ENCODE results near the gene SLC29A4. TPM values are rescaled to one million over a fixed set of nuclear protein-coding genes. Genes with fewer than 3 reads are reported as not detected.
"Not testable (repeated sequence)": the region's sequence is repeated elsewhere in the genome, so short reads cannot be mapped to it uniquely, and the experiment has no call there.

Gene SLC29A4
- polyA plus RNA-seq, 1 donor (not counting 4 experiments of a cell fraction or from before 2014, with no cell fraction given), result 0.43 TPM

DNA sequence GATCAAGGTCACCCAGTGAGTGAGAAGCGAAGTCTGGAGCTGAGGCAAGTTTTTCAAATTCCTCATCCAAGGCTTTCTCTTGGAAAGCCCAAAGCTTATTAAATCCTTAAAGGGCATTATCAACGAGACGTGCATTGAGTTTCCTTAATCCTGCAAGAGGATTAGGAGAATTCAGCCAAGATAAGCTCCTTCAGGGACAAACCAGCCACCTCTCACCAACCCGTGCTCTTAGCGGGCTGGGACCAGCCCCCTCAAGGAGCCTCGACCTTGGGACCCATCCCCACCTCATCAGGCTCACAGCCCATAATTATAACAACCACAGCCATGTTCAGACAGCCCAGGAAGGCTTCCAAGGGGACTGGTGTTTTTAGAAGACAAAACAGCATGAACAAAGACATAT lies 12.0 kb upstream of the SLC29A4 start:
- Histone ChIP-seq H3K9me3 (ENCODE audit: control insufficient read depth, low read depth, low read length) (no peaks in the 10 kb centered on the region), H3K27ac (ENCODE audit: control insufficient read depth, insufficient read depth, low read length) (no peak overlapping the region), H2AFZ (ENCODE audit: control insufficient read depth, low read length) (no peak overlapping the region), H3K4me3 (ENCODE audit: control insufficient read depth in 2 of 3, extremely low read depth in 1 of 3, insufficient read depth in 2 of 3, low read depth in 1 of 3, low read length in 3 of 3) (no peak overlapping the region), H4K20me1 (ENCODE audit: control insufficient read depth, extremely low read depth, insufficient read depth, low read length) (no peaks in the 10 kb centered on the region), H3K9ac (ENCODE audit: control insufficient read depth, extremely low read depth, insufficient read depth, low read length) (no peak overlapping the region), H3K9me1 (ENCODE audit: control insufficient read depth, extremely low read depth, insufficient read depth, low read length) (no peaks in the 10 kb centered on the region), H3K4me2 (ENCODE audit: control insufficient read depth, extremely low read depth, insufficient read depth, low read depth, low read length) (no peak overlapping the region), H3K36me3 (ENCODE audit: control insufficient read depth in 2 of 2, extremely low read depth in 1 of 2, insufficient read depth in 2 of 2, low read length in 2 of 2) (no peaks in the 10 kb centered on the region), H3K4me1 (ENCODE audit: control insufficient read depth, extremely low read depth, insufficient read depth, low read length) (no peaks in the 10 kb centered on the region), H3K79me2 (ENCODE audit: control insufficient read depth, insufficient read depth, low read length) (no peaks in the 10 kb centered on the region), H3K27me3 (ENCODE audit: control insufficient read depth, extremely low read depth, insufficient read depth, low read length) (peaks cover 5% of the 10 kb centered on the region)
- dilution Hi-C loops (cut with MboI; ENCODE audit: extremely low pct_ligation_motif_present, low sequenced_read_pairs), result no loop called here
- FAIRE-seq (no peak), DNase-seq (ENCODE audit: low read depth, low spot score) (no peak)
- TF ChIP-seq, protein P1, sequence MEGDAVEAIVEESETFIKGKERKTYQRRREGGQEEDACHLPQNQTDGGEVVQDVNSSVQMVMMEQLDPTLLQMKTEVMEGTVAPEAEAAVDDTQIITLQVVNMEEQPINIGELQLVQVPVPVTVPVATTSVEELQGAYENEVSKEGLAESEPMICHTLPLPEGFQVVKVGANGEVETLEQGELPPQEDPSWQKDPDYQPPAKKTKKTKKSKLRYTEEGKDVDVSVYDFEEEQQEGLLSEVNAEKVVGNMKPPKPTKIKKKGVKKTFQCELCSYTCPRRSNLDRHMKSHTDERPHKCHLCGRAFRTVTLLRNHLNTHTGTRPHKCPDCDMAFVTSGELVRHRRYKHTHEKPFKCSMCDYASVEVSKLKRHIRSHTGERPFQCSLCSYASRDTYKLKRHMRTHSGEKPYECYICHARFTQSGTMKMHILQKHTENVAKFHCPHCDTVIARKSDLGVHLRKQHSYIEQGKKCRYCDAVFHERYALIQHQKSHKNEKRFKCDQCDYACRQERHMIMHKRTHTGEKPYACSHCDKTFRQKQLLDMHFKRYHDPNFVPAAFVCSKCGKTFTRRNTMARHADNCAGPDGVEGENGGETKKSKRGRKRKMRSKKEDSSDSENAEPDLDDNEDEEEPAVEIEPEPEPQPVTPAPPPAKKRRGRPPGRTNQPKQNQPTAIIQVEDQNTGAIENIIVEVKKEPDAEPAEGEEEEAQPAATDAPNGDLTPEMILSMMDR (optimal IDR thresholded peaks at IDR 0.05 in 1 of 3, IDR thresholded peaks at IDR 0.05 in 1 of 3, conservative IDR thresholded peaks at IDR 0.05 in 1 of 3; ENCODE audit: extremely low read depth in 1 of 3, insufficient read depth in 2 of 3, low read length in 3 of 3), result no peak
- TF ChIP-seq EZH2 (IDR thresholded peaks at IDR 0.05; ENCODE audit: low read length), result no peak

DNA sequence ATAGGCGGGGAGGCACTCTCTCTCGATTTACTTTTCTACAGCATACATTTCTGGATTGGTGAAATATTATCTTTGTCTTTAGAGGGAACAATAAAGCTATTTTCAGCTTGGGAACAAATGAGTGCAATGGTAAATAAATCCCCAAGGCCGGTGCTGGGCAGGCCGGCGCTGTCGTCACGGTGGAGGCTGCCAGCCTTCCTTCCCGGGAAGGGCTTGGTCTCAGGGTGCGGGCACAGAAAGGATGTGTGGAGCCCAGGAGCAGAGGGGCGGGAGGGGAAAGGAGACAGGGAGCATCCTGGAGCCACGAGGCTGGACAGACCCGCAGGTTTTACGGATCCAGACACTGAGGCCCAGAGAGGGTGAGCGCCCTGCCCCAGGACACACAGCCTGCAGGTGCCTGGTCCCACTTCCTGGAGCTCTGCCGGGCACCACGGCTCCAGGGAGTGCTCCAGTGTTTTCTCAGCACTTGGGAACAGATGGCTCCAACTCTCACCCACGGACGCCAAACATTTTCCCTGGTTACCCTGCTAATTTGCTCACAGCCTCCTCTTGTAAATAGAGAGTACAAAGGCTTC lies 8.8 kb upstream of the SLC29A4 start:
- H3K9me3 ChIP-seq (ENCODE audit: control insufficient read depth, low read depth, low read length); FAIRE-seq: not testable (repeated sequence)

DNA sequence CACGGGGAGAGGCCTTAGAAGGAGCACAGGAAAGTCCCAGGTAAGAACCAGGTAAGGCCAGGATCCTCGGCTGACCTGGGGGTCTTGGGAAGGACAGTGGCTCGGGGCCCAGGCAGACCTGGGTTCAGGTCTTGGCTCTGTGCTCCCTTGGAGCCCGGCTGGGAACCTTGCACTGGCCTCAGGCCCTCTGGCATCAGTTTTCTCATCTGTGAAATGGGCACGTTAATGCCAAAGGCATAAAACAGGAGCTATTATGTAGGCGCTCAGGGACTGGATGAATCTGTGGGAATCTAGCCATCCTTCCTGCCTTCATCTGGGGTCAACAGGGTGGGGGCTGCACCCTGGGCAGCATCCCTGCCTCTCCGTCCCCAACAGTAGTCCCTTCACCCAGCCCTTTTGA lies 8.3 kb upstream of the SLC29A4 start:
- H3K27me3 ChIP-seq (ENCODE audit: control insufficient read depth, extremely low read depth, insufficient read depth, low read length), result peaks cover 10% of the 10 kb centered on the region
- FAIRE-seq, result no peak
- no peaks in the 10 kb centered on the region for H3K36me3 ChIP-seq (ENCODE audit: control insufficient read depth in 2 of 2, extremely low read depth in 1 of 2, insufficient read depth in 2 of 2, low read length in 2 of 2)
- H3K4me3 ChIP-seq (ENCODE audit: control insufficient read depth in 2 of 3, extremely low read depth in 1 of 3, insufficient read depth in 2 of 3, low read depth in 1 of 3, low read length in 3 of 3), result no peak overlapping the region
- no peaks in the 10 kb centered on the region for H4K20me1 ChIP-seq (ENCODE audit: control insufficient read depth, extremely low read depth, insufficient read depth, low read length)
- no peaks in the 10 kb centered on the region for H3K9me1 ChIP-seq (ENCODE audit: control insufficient read depth, extremely low read depth, insufficient read depth, low read length)
- H3K79me2 ChIP-seq (ENCODE audit: control insufficient read depth, insufficient read depth, low read length), result no peaks in the 10 kb centered on the region
- H3K27ac ChIP-seq (ENCODE audit: control insufficient read depth, insufficient read depth, low read length), result no peak overlapping the region
- H3K4me1 ChIP-seq (ENCODE audit: control insufficient read depth, extremely low read depth, insufficient read depth, low read length), result no peaks in the 10 kb centered on the region
- no peak overlapping the region for H3K4me2 ChIP-seq (ENCODE audit: control insufficient read depth, extremely low read depth, insufficient read depth, low read depth, low read length)
- no peak for DNase-seq (ENCODE audit: low read depth, low spot score)
- H2AFZ ChIP-seq (ENCODE audit: control insufficient read depth, low read length), result no peak overlapping the region
- TF ChIP-seq, protein P1 (optimal IDR thresholded peaks at IDR 0.05 in 1 of 3, IDR thresholded peaks at IDR 0.05 in 1 of 3, conservative IDR thresholded peaks at IDR 0.05 in 1 of 3; ENCODE audit: extremely low read depth in 1 of 3, insufficient read depth in 2 of 3, low read length in 3 of 3), result no peak
- no peak for TF ChIP-seq EZH2 (IDR thresholded peaks at IDR 0.05; ENCODE audit: low read length)
- dilution Hi-C loops (cut with MboI; ENCODE audit: extremely low pct_ligation_motif_present, low sequenced_read_pairs), result no loop called here
- H3K9me3 ChIP-seq (ENCODE audit: control insufficient read depth, low read depth, low read length), result no peaks in the 10 kb centered on the region
- H3K9ac ChIP-seq (ENCODE audit: control insufficient read depth, extremely low read depth, insufficient read depth, low read length), result no peak overlapping the region

More for the DNA sequence above, 8.8 kb upstream of the SLC29A4 start:
- H3K79me2 ChIP-seq (ENCODE audit: control insufficient read depth, insufficient read depth, low read length); H2AFZ ChIP-seq (ENCODE audit: control insufficient read depth, low read length); H3K36me3 ChIP-seq (ENCODE audit: control insufficient read depth in 2 of 2, extremely low read depth in 1 of 2, insufficient read depth in 2 of 2, low read length in 2 of 2); dilution Hi-C loops (cut with MboI; ENCODE audit: extremely low pct_ligation_motif_present, low sequenced_read_pairs); H3K27ac ChIP-seq (ENCODE audit: control insufficient read depth, insufficient read depth, low read length); DNase-seq (ENCODE audit: low read depth, low spot score); H3K9me1 ChIP-seq (ENCODE audit: control insufficient read depth, extremely low read depth, insufficient read depth, low read length); H3K4me1 ChIP-seq (ENCODE audit: control insufficient read depth, extremely low read depth, insufficient read depth, low read length); H4K20me1 ChIP-seq (ENCODE audit: control insufficient read depth, extremely low read depth, insufficient read depth, low read length); H3K9ac ChIP-seq (ENCODE audit: control insufficient read depth, extremely low read depth, insufficient read depth, low read length); H3K4me3 ChIP-seq (ENCODE audit: control insufficient read depth in 2 of 3, extremely low read depth in 1 of 3, insufficient read depth in 2 of 3, low read depth in 1 of 3, low read length in 3 of 3); H3K4me2 ChIP-seq (ENCODE audit: control insufficient read depth, extremely low read depth, insufficient read depth, low read depth, low read length): not testable (repeated sequence)
- peaks cover 10% of the 10 kb centered on the region for H3K27me3 ChIP-seq (ENCODE audit: control insufficient read depth, extremely low read depth, insufficient read depth, low read length)

DNA sequence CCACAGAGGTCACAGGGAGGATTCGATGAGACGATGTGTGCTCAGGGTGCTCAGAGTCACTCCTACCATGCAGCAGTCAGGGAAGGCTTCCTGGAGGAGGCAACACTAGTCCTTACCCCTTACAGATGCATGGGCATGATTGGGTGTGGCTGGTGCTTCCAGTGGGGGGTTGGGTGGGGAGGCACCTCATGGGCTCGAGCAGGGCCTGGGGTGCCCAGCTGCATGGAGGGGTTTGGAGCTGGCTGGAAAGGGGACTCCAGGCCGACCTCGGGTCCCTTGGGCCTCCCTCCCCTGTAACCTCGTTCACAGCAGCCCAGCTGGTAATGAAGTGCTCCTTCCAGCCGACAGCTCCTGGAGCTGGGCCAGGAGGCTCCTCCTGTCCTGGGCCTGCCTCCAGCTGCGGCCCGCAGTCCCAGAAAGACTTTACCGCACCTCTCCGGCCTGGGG lies 7.7 kb upstream of the SLC29A4 start:
- not testable (repeated sequence) for DNase-seq (ENCODE audit: low read depth, low spot score)

More for the DNA sequence above, 7.7 kb upstream of the SLC29A4 start:
- peaks cover 15% of the 10 kb centered on the region for H3K27me3 ChIP-seq (ENCODE audit: control insufficient read depth, extremely low read depth, insufficient read depth, low read length)
- H3K9ac ChIP-seq (ENCODE audit: control insufficient read depth, extremely low read depth, insufficient read depth, low read length); H3K9me3 ChIP-seq (ENCODE audit: control insufficient read depth, low read depth, low read length); H2AFZ ChIP-seq (ENCODE audit: control insufficient read depth, low read length); H3K4me3 ChIP-seq (ENCODE audit: control insufficient read depth in 2 of 3, extremely low read depth in 1 of 3, insufficient read depth in 2 of 3, low read depth in 1 of 3, low read length in 3 of 3); H3K4me1 ChIP-seq (ENCODE audit: control insufficient read depth, extremely low read depth, insufficient read depth, low read length); H4K20me1 ChIP-seq (ENCODE audit: control insufficient read depth, extremely low read depth, insufficient read depth, low read length); FAIRE-seq; H3K79me2 ChIP-seq (ENCODE audit: control insufficient read depth, insufficient read depth, low read length); H3K4me2 ChIP-seq (ENCODE audit: control insufficient read depth, extremely low read depth, insufficient read depth, low read depth, low read length); H3K9me1 ChIP-seq (ENCODE audit: control insufficient read depth, extremely low read depth, insufficient read depth, low read length); H3K36me3 ChIP-seq (ENCODE audit: control insufficient read depth in 2 of 2, extremely low read depth in 1 of 2, insufficient read depth in 2 of 2, low read length in 2 of 2); H3K27ac ChIP-seq (ENCODE audit: control insufficient read depth, insufficient read depth, low read length); dilution Hi-C loops (cut with MboI; ENCODE audit: extremely low pct_ligation_motif_present, low sequenced_read_pairs): not testable (repeated sequence)

Measured in keratinocyte (primary cell).